ENCODE data around the gene CEP164. TPM values are rescaled to one million over a fixed set of nuclear protein-coding genes. Genes with fewer than 3 reads are reported as not detected.

Gene CEP164
- total and polyA plus RNA-seq, 2 of the 8 experiments (the other 6 are each of a cell fraction or from before 2014, with no cell fraction given): 8.4 to 20.8 TPM

- CTCF ChIA-PET (ENCODE audit: partially characterized antibody): interaction anchor here (0.7 kb wide), 1 partner anchor 1194 kb away, joined by 4 read pairs; no protein-coding TSS in a partner anchor
- peaks cover 0 to 1% of the 10 kb centered on the region in 2 experiments for H4K20me1 ChIP-seq (replicated peaks in 1 of 2; ENCODE audit: control insufficient read depth in 1 of 2, insufficient read depth in 2 of 2, low read length in 2 of 2)
- H3K4me2 ChIP-seq (ENCODE audit: insufficient read depth in 1 of 2, low read depth in 2 of 2, low read length in 2 of 2): no peak overlapping the region
- no peaks in the 10 kb centered on the region for H3K79me1 ChIP-seq (ENCODE audit: low read depth, low read length)
- H3K36me3 ChIP-seq (ENCODE audit: control insufficient read depth in 2 of 4, insufficient read depth in 4 of 4, low read length in 3 of 4): 0 out of 8 replicates have a peak, but pooled peaks cover 0 to 4% (median 0%) of the 10 kb centered on the region in 4 experiments
- no peaks in the 10 kb centered on the region for H3K4me1 ChIP-seq (replicated peaks in 1 of 4; ENCODE audit: control insufficient read depth in 3 of 4, insufficient read depth in 4 of 4, low read length in 3 of 4)
- no peak overlapping the region for H4K5ac ChIP-seq (ENCODE audit: insufficient read length, low read depth, low read length)
- POLR2A ChIA-PET (ENCODE audit: partially characterized antibody): no interaction called here
- TF ChIP-seq MAX (IDR thresholded peaks at IDR 0.05): no peak
- TF ChIP-seq SAP30 (IDR thresholded peaks at IDR 0.05; ENCODE audit: insufficient read depth, insufficient replicate concordance, low read length): no peak
- no peak for TF ChIP-seq KDM5A (IDR thresholded peaks at IDR 0.05; ENCODE audit: low read length)
- TF ChIP-seq CHD2 (IDR thresholded peaks at IDR 0.05; ENCODE audit: low read length): no peak
- no peak for TF ChIP-seq RXRA (IDR thresholded peaks at IDR 0.05; ENCODE audit: insufficient read depth, low read depth, low read length)
- TF ChIP-seq TAF1 (IDR thresholded peaks at IDR 0.05; ENCODE audit: low read depth, low read length): no peak
- H2BK120ac ChIP-seq (replicated peaks; ENCODE audit: low read depth, low read length): no peak overlapping the region
- H3K27me3 ChIP-seq (replicated peaks in 1 of 4; ENCODE audit: control insufficient read depth in 3 of 4, extremely low read depth in 1 of 4, insufficient read depth in 3 of 4, low read length in 3 of 4): no peaks in the 10 kb centered on the region
- DNase-seq (ENCODE audit: low read depth in 1 of 2, low spot score in 2 of 2) (no peak), FAIRE-seq (no peak)
- H3K4ac ChIP-seq (replicated peaks; ENCODE audit: insufficient read length, low read depth, low read length): no peak overlapping the region
- no peaks in the 10 kb centered on the region for H3K23me2 ChIP-seq (ENCODE audit: low read depth, low read length)
- no peak overlapping the region for H2BK5ac ChIP-seq (ENCODE audit: low read depth, low read length)
- H4K8ac ChIP-seq (ENCODE audit: extremely low read depth, insufficient read depth, low read length): no peak overlapping the region; the same call in 1 of the 2 replicates
- no peak overlapping the region for H2BK12ac ChIP-seq (ENCODE audit: low read depth, low read length)
- H3K9me3 ChIP-seq (ENCODE audit: insufficient read depth in 2 of 2, low read depth in 1 of 2, low read length in 1 of 2): no peaks in the 10 kb centered on the region
- no peaks in the 10 kb centered on the region for H3K79me2 ChIP-seq (ENCODE audit: control insufficient read depth in 1 of 2, insufficient read depth in 2 of 2, low read length in 2 of 2)
- no peak overlapping the region for H4K91ac ChIP-seq (replicated peaks; ENCODE audit: insufficient read length, low read length)
- H2BK20ac ChIP-seq (ENCODE audit: low read length): no peak overlapping the region
- H3K27ac ChIP-seq (ENCODE audit: low read depth, low read length): no peak overlapping the region
- H3K9ac ChIP-seq (replicated peaks in 1 of 4; ENCODE audit: extremely low read depth in 1 of 4, low read depth in 3 of 4, low read length in 3 of 4): no peak overlapping the region
- H2BK15ac ChIP-seq (ENCODE audit: low read length): no peak overlapping the region; the same call in 1 of the 2 replicates
- H3K56ac ChIP-seq (replicated peaks; ENCODE audit: insufficient read length, low read depth, low read length): no peak overlapping the region
- H3K23ac ChIP-seq (ENCODE audit: insufficient read length): no peak overlapping the region
- no peak overlapping the region for H2AK5ac ChIP-seq (ENCODE audit: low read depth, low read length)
- no peak overlapping the region for H3K18ac ChIP-seq (ENCODE audit: extremely low read depth, low read length)
- 92% methylated on average over 9 of the region's 9 CpGs; no CpG with 5 or more reads in 1 of the 2 experiments for WGBS, 2 experiments (ENCODE audit: extremely low coverage in 1 of 2, insufficient coverage in 1 of 2, insufficient read length in 1 of 2, insufficient replicate concordance in 2 of 2, low coverage in 1 of 2, low lambda C conversion rate in 2 of 2, missing lambda C conversion rate in 1 of 2)
- no peak overlapping the region for H3K14ac ChIP-seq (ENCODE audit: insufficient read length)
- H3K4me3 ChIP-seq (ENCODE audit: extremely low read depth in 1 of 4, insufficient read depth in 2 of 4, low read depth in 3 of 4, low read length in 4 of 4): no peak overlapping the region
- no peak overlapping the region for H2AFZ ChIP-seq (ENCODE audit: low read length)
Observed at GRCh38 chr11:117333917-117334316, 6.3 kb downstream of the CEP164 start.
